WTC11 (cell line): Measurements from ENCODE around the gene C9. TPM values are rescaled to one million over a fixed set of nuclear protein-coding genes. Genes with fewer than 3 reads are reported as not detected.

Source experiments
- ATAC-seq: fragments of 200-7000 bp; cut with Tn5 transposase; 2 replicates; pipeline ENCODE4 v1.10.0; 2021; ENCODE audit warnings: mild to moderate bottlenecking, moderate library complexity
- CTCF ChIA-PET: fragments of 300-600 bp; sonication (Branson Sonifier 250); formaldehyde crosslinking; loops from one replicate; lab custom pipeline; 2021; ENCODE audit warnings: antibody characterized with exemption; lab: Charles Lee
- POLR2A ChIA-PET: fragments of 350-600 bp; sonication (Branson Sonifier 250); formaldehyde crosslinking; loops from one replicate; lab custom pipeline; 2021; ENCODE audit warnings: antibody characterized with exemption; lab: Charles Lee
- DNase-seq: peaks from one replicate; pipeline ENCODE4 v3.0.0; 2021; ENCODE audit warnings: low spot score
- H3K27ac Mint-ChIP-seq: 2 replicates; pipeline ENCODE4 v1.8.0; 2021; ENCODE audit warnings: mixed read lengths
- H3K27me3 Mint-ChIP-seq: 2 replicates; pipeline ENCODE4 v1.8.0; 2021; ENCODE audit warnings: low read depth, mild to moderate bottlenecking, moderate library complexity, mixed read lengths
- H3K36me3 Mint-ChIP-seq: 2 replicates; pipeline ENCODE4 v1.8.0; 2021; ENCODE audit warnings: mixed read lengths
- H3K4me1 Mint-ChIP-seq: 2 replicates; pipeline ENCODE4 v1.8.0; 2022; ENCODE audit warnings: mixed read lengths
- H3K4me3 Mint-ChIP-seq: 2 replicates; pipeline ENCODE4 v1.8.0; 2021; ENCODE audit warnings: mild to moderate bottlenecking, moderate library complexity, mixed read lengths
- H3K9me3 Mint-ChIP-seq: 2 replicates; pipeline ENCODE4 v1.8.0; 2021; ENCODE audit warnings: mixed read lengths
- ERG ChIP-seq: fragments of 250-450 bp; sonication (Bioruptor Pico); IDR thresholded peaks from 2 replicates; pipeline ENCODE4 v1.8.0; 2021; ENCODE audit warnings: mild to moderate bottlenecking
- HMGA2 ChIP-seq: fragments of 250-450 bp; sonication (Bioruptor Pico); IDR thresholded peaks from 2 replicates; pipeline ENCODE4 v1.4.0; 2021; ENCODE audit warnings: mild to moderate bottlenecking, moderate library complexity
- JAZF1 ChIP-seq: fragments of 250-450 bp; sonication (Bioruptor Pico); IDR thresholded peaks from 2 replicates; pipeline ENCODE4 v1.9.0; 2021; ENCODE audit warnings: moderate library complexity, mild to moderate bottlenecking, inconsistent platforms
- NR3C1 ChIP-seq: sonication (generic); formaldehyde crosslinking; conservative IDR thresholded peaks from 2 replicates; pipeline ENCODE4 v1.8.1; 2023; ENCODE audit warnings: low read depth, mild to moderate bottlenecking, missing genetic modification reagents
- PRRX2 ChIP-seq: fragments of 250-450 bp; sonication (Bioruptor Pico); IDR thresholded peaks from 2 replicates; pipeline ENCODE4 v1.8.0; 2021; ENCODE audit warnings: mild to moderate bottlenecking
- RELA ChIP-seq: sonication (generic); formaldehyde crosslinking; IDR thresholded peaks from 2 replicates; pipeline ENCODE4 v1.8.1; 2022; ENCODE audit warnings: missing genetic modification reagents, mild to moderate bottlenecking, borderline replicate concordance
- STAT6 ChIP-seq: sonication (generic); formaldehyde crosslinking; conservative IDR thresholded peaks from 2 replicates; pipeline ENCODE4 v1.8.1; 2023; ENCODE audit warnings: mild to moderate bottlenecking, low read depth, missing genetic modification reagents, moderate library complexity
- ZBTB43 ChIP-seq: sonication (generic); formaldehyde crosslinking; IDR thresholded peaks from 2 replicates; pipeline ENCODE4 v1.8.1; 2023; ENCODE audit warnings: mild to moderate bottlenecking, missing genetic modification reagents
- ZNF138 ChIP-seq: sonication (generic); formaldehyde crosslinking; conservative IDR thresholded peaks from 2 replicates; pipeline ENCODE4 v1.8.1; 2022; ENCODE audit warnings: mild to moderate bottlenecking, moderate library complexity, missing genetic modification reagents
- ZNF232 ChIP-seq: sonication (generic); formaldehyde crosslinking; IDR thresholded peaks from 2 replicates; pipeline ENCODE4 v1.8.0; 2022; ENCODE audit warnings: mild to moderate bottlenecking, missing genetic modification reagents
- ZNF263 ChIP-seq: sonication (generic); formaldehyde crosslinking; IDR thresholded peaks from 2 replicates; pipeline ENCODE4 v1.8.1; 2022; ENCODE audit warnings: low read depth, mild to moderate bottlenecking, moderate library complexity, missing genetic modification reagents
- ZNF317 ChIP-seq: sonication (generic); formaldehyde crosslinking; IDR thresholded peaks from 2 replicates; pipeline ENCODE4 v1.8.1; 2023; ENCODE audit warnings: low read depth, mild to moderate bottlenecking, moderate library complexity, missing genetic modification reagents, borderline replicate concordance
- total RNA-seq: library from RNA; stranded (reverse); gene quantifications from 3 replicates; pipeline ENCODE4 v1.2.3, GENCODE V29; 2021
- TF ChIP-seq, protein P1 (sequence below): sonication (generic); formaldehyde crosslinking; IDR thresholded peaks from 2 replicates; pipeline ENCODE4 v1.8.0; 2022; ENCODE audit warnings: mild to moderate bottlenecking, missing genetic modification reagents
- TF ChIP-seq, protein P2 (sequence below): sonication (generic); formaldehyde crosslinking; IDR thresholded peaks from 2 replicates; pipeline ENCODE4 v1.8.1; 2023; ENCODE audit warnings: mild to moderate bottlenecking, missing genetic modification reagents, moderate library complexity
- TF ChIP-seq, protein P3 (sequence below): sonication (generic); formaldehyde crosslinking; IDR thresholded peaks from 2 replicates; pipeline ENCODE4 v1.8.0; 2022; ENCODE audit warnings: mild to moderate bottlenecking, missing genetic modification reagents
- TF ChIP-seq, protein P4 (sequence below): fragments of 250-450 bp; sonication (Bioruptor Pico); conservative IDR thresholded peaks from 2 replicates; pipeline ENCODE4 v1.9.0; 2021; ENCODE audit warnings: mild to moderate bottlenecking

C9 gene
- total RNA-seq, 1 experiment from 2014 or later: 0.07 TPM

DNA sequence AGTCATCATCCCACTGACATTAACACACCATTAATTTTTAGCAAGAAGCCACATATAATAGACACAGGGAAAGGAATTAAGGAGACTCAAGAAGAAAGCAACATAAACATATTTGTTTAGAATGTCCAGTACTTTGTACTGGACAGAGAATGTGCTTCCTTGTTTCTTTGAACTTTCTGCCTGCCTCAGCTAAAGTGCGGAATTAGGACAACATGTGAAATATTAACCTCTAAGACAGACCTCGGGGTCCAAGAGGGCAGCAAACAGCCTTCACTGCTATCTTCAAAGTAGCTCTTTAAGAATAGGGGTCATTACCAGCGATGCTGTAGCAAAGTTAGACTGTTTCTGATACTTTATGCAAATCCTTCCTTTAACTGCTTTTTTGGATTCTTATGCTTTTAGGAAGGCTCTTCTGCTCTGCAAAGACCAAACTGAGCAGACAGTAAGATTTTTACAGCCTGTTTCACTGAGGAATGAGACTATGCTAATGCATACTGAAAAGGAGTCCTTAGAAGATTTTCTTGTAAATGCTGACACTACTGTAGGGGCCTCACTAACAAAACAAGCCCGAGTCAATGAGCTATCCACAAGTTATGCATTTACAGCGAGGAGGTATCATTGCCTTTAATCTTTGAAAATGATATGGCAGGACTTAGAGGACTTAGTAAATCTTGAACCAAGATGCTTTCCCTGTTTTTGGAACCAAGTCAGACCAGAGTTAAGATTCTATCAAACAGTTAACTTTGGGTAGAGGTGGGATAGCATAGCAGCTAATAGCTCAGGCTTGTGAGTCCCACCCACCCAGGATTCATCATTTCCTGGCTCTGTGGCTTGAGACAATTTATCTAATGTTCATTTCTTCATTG lies 36.7 kb upstream of the C9 start:
- TF ChIP-seq ZNF138 (CRISPR knock-in tag) (no peak), NR3C1 (CRISPR knock-in tag) (no peak), ZBTB43 (CRISPR knock-in tag) (no peak), ZNF232 (no peak), ZNF263 (CRISPR knock-in tag) (no peak), HMGA2 (no peak), ERG (CRISPR knock-in tag) (no peak)
- TF ChIP-seq, protein P1, sequence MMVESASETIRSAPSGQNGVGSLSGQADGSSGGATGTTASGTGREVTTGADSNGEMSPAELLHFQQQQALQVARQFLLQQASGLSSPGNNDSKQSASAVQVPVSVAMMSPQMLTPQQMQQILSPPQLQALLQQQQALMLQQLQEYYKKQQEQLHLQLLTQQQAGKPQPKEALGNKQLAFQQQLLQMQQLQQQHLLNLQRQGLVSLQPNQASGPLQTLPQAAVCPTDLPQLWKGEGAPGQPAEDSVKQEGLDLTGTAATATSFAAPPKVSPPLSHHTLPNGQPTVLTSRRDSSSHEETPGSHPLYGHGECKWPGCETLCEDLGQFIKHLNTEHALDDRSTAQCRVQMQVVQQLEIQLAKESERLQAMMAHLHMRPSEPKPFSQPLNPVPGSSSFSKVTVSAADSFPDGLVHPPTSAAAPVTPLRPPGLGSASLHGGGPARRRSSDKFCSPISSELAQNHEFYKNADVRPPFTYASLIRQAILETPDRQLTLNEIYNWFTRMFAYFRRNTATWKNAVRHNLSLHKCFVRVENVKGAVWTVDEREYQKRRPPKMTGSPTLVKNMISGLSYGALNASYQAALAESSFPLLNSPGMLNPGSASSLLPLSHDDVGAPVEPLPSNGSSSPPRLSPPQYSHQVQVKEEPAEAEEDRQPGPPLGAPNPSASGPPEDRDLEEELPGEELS (CRISPR knock-in tag): no peak
- Mint-ChIP-seq H3K27ac (no peak overlapping the region), H3K27me3 (no peaks in the 10 kb centered on the region), H3K4me1 (peaks cover 19% of the 10 kb centered on the region; the same call in 1 of the 2 replicates), H3K4me3 (no peak overlapping the region), H3K36me3 (no peaks in the 10 kb centered on the region), H3K9me3 (no peaks in the 10 kb centered on the region)
- ChIA-PET POLR2A (interaction anchor here (0.6 kb wide), 1 partner anchor 57 kb away, joined by 4 read pairs; no protein-coding TSS in a partner anchor), CTCF (interaction anchor here (2.5 to 2.6 kb wide), 2 partner anchors 24 to 25 kb away, joined by 7 to 11 read pairs; partner anchors contain the start of gene DAB2)
- ATAC-seq: no peak
- no peak for DNase-seq

DNA sequence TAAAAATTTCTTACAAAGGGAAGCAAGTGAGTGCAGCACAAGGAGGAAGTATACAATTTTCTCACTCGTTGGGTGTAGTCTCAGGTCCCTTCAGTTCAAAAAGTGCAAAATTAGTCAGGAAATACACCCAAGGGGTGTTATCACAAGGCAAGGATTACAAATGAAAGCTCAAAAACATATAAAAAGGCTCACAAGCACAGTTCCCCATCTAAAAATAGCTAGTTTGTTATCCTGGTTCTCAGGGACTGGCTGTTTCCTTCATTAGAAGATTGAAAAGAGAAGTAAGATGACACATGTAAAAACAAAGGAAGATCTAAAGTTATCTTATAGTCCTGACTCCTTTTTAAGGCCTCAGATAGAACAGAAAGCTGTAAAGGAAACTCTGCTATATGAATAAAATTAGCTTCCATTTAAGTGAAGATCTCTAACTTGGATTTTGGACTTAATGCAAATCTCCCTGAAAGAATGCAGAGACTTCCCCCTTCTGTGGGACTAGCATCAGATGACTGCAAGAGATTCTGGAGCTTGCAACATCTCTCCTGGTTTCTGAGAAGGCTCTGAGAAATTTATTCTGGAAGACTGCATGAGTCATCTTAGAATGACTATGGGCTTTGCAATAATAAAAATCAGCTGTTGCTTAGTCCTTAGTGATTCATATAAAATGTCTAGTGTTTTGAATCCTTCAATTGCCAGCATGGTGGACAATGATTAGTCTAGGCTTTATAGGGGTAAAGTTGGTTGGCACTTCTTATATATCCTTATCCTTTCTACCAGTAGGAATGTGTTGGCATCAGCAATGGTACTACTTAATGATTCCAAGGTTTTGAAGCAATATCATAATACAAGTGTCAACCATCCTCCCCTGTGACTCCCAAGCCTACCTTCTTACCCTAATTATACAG lies 35.1 kb upstream of the C9 start:
- Mint-ChIP-seq H3K4me3 (no peak overlapping the region), H3K27ac (no peak overlapping the region; the same call in 1 of the 2 replicates), H3K4me1 (peaks cover 26% of the 10 kb centered on the region), H3K27me3 (no peaks in the 10 kb centered on the region)
- no peak for ATAC-seq
- CTCF ChIA-PET: interaction anchor here (0.6 to 1.5 kb wide), 3 partner anchors 23 to 148 kb away, joined by 3 to 7 read pairs (median 7); no protein-coding TSS in a partner anchor
- TF ChIP-seq ZNF232: no peak
- TF ChIP-seq, protein P2, sequence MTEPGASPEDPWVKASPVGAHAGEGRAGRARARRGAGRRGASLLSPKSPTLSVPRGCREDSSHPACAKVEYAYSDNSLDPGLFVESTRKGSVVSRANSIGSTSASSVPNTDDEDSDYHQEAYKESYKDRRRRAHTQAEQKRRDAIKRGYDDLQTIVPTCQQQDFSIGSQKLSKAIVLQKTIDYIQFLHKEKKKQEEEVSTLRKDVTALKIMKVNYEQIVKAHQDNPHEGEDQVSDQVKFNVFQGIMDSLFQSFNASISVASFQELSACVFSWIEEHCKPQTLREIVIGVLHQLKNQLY (CRISPR knock-in tag): no peak
- no peak for TF ChIP-seq RELA (CRISPR knock-in tag)
- no peak for TF ChIP-seq JAZF1 (CRISPR knock-in tag)
- TF ChIP-seq STAT6 (CRISPR knock-in tag): no peak
- TF ChIP-seq, protein P3, sequence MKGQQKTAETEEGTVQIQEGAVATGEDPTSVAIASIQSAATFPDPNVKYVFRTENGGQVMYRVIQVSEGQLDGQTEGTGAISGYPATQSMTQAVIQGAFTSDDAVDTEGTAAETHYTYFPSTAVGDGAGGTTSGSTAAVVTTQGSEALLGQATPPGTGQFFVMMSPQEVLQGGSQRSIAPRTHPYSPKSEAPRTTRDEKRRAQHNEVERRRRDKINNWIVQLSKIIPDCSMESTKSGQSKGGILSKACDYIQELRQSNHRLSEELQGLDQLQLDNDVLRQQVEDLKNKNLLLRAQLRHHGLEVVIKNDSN (CRISPR knock-in tag): no peak
- no peak for TF ChIP-seq ZNF317 (CRISPR knock-in tag)
- no peak for TF ChIP-seq ZBTB43 (CRISPR knock-in tag)
- TF ChIP-seq, protein P4, sequence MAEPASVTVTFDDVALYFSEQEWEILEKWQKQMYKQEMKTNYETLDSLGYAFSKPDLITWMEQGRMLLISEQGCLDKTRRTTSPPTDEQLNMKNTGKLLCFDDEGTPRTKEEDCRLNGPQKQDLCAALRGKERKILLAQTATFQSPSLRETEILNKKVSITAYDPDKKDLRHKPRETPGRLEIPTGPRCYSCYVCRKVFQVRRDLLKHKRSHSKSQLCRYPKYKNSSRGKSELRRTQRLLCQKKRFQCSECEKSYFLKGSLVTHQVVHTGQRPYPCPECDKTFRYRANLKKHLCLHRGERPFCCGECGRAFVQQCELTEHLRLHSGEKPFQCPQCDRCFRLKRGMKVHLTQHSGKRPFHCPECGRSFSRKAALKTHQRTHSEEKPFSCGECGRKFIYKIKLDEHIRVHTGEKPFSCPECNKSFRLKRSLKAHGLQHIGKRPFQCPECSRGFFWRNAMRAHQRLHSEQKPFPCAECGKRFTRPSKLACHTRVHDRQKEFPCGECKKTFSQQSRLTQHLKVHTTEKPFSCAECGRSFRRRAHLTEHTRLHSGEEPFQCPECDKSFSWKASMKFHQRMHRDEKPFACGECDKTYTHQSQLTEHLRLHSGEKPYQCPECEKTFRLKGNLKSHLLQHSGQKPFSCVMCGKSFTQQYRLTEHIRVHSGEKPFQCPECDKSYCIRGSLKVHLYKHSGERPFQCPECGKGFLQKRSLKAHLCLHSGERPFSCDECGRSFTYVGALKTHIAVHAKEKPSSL (CRISPR knock-in tag): no peak
- no peak for TF ChIP-seq PRRX2
- TF ChIP-seq, all 79 proteins: peak for 0
- DNase-seq: no peak
- Mint-ChIP-seq H3K36me3 (no peaks in the 10 kb centered on the region), H3K9me3 (no peaks in the 10 kb centered on the region)
- POLR2A ChIA-PET: no interaction called here
